ENCODE data around the gene AKAP17A. TPM values are rescaled to one million over a fixed set of nuclear protein-coding genes. Genes with fewer than 3 reads are reported as not detected.

The AKAP17A gene
- total RNA-seq, 1 experiment from 2014 or later: 35.4 TPM

GRCh38 chrX:1610166-1610565, 18.8 kb downstream of the AKAP17A start:
- H3K4me1 ChIP-seq (ENCODE audit: control insufficient read depth in 1 of 2, insufficient read depth in 2 of 2, low read length in 2 of 2): no peaks in the 10 kb centered on the region
- DNase-seq (ENCODE audit: low read depth, low spot score) (no peak), ATAC-seq (no peak)
- H3K27ac ChIP-seq (ENCODE audit: low read depth, low read length): no peak overlapping the region
- no peak overlapping the region for H2AFZ ChIP-seq (ENCODE audit: low read depth, low read length, poor library complexity, severe bottlenecking)
- no peaks in the 10 kb centered on the region for H3K36me3 ChIP-seq (ENCODE audit: control insufficient read depth in 1 of 2, insufficient read depth in 2 of 2, low read length in 2 of 2)
- H3K79me2 ChIP-seq (ENCODE audit: insufficient read depth, low read length): no peaks in the 10 kb centered on the region
- no TSS peak for BruUV-seq (replicated peaks)
- TF ChIP-seq CEBPB (IDR thresholded peaks at IDR 0.05; ENCODE audit: low read depth) (no peak), POLR2A (IDR thresholded peaks at IDR 0.05; ENCODE audit: borderline replicate concordance, extremely low read depth, insufficient read depth, insufficient read length) (no peak), REST (IDR thresholded peaks at IDR 0.05; ENCODE audit: low read depth) (no peak), FOSL1 (IDR thresholded peaks at IDR 0.05; ENCODE audit: low read depth) (no peak), TCF7L2 (IDR thresholded peaks at IDR 0.05; ENCODE audit: borderline replicate concordance, extremely low read depth, insufficient read depth, insufficient read length) (no peak), RAD21 (IDR thresholded peaks at IDR 0.05; ENCODE audit: low read depth) (no peak), EZH2phosphoT487 (IDR thresholded peaks at IDR 0.05; ENCODE audit: borderline replicate concordance) (no peak), SP1 (IDR thresholded peaks at IDR 0.05; ENCODE audit: low read depth) (no peak), YY1 (IDR thresholded peaks at IDR 0.05; ENCODE audit: extremely low read depth, insufficient replicate concordance, low read depth, low read length) (no peak)
- TF ChIP-seq, protein P1, sequence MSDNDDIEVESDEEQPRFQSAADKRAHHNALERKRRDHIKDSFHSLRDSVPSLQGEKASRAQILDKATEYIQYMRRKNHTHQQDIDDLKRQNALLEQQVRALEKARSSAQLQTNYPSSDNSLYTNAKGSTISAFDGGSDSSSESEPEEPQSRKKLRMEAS (IDR thresholded peaks at IDR 0.05): no peak
- RAD21 ChIA-PET (ENCODE audit: low non-redundant PET in 1 of 2, low total read pairs in 2 of 2, uncharacterized antibody in 2 of 2, unreplicated experiment in 2 of 2): no interaction called here
- CTCF ChIA-PET: no interaction called here
- H4K20me1 ChIP-seq (ENCODE audit: insufficient read depth): no peaks in the 10 kb centered on the region
- no peaks in the 10 kb centered on the region for H3K9me2 ChIP-seq (ENCODE audit: insufficient read depth)
- H3K4me3 ChIP-seq (replicated peaks in 1 of 2; ENCODE audit: low read depth in 1 of 2, low read length in 2 of 2): no peak overlapping the region
- no peak overlapping the region for H3K9ac ChIP-seq (ENCODE audit: low read length)
- no peaks in the 10 kb centered on the region for H3K27me3 ChIP-seq (ENCODE audit: insufficient read depth, low read length)
- POLR2A ChIA-PET: no interaction called here
- H3K9me3 ChIP-seq (ENCODE audit: control insufficient read depth in 1 of 2, insufficient read depth in 1 of 2, low read depth in 1 of 2, low read length in 2 of 2): no peaks in the 10 kb centered on the region
- intact Hi-C loops (cut with micrococcal nuclease): no loop called here
- H3K4me2 ChIP-seq (ENCODE audit: low read length): no peak overlapping the region
